GM19468 (cell line): Measurements from ENCODE around the gene ATG3.
"Not testable (repeated sequence)": the region's sequence is repeated elsewhere in the genome, so short reads cannot be mapped to it uniquely, and the experiment has no call there.

ENCODE experiments used
- ATAC-seq: cut with Tn5 transposase; IDR thresholded peaks from one replicate; pipeline ENCODE4 v1.9.1; 2021; ENCODE audit warnings: mild to moderate bottlenecking, moderate library complexity, moderate number of reproducible peaks; ENCODE audit not compliant: unreplicated experiment; ENCODE audit errors: extremely low read depth

Gene ATG3

DNA sequence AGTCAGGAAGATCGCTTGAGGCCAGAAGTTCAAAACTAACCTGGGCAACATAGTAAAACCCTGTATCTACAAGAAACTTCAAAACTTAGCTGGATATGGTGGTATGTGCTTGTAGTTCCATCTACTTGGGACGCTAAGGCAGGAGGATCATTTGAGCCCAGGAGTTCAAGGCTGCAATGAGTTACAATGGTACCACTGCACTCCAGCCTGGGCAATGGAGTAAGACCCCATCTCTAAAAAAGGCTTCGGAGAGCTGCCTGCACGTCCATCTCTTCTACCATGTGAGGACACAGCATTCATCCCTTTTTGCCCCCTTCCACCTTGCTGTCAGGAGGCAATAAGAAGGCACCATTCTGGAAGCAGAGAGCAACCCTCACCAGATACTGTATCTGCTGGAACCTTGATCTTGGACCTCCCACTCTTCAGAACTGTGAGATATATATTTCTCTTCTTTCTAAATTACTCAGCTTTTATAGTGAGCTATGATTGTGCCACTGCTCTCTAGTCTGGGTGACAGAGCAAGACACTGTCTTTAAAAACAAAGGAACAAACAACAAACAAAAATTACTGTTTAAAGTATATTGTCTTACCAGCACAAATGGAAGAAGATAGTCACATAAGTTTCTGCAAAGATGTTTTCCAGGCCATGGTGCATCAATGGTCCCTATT lies 58.3 kb downstream of the ATG3 start:
- no peak for ATAC-seq

DNA sequence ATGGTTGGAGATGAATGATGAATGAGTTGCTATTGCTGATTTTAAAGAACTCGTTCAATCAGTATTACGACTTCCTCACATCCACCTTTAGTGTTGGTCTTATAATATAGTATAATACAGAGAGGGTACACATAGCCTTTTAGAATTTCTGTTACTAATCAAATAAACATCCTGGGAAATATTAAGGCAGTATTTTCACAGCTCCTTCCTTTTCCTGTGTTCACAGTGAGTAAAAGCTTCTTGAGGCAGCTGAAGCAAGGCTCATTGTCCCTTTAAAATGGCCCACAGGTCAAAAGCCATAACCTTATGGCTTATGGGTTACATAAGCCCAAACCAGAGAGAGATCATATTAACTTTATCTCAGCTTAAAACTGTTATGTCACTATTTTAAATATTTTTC lies 61.1 kb downstream of the ATG3 start:
- no peak for ATAC-seq

DNA sequence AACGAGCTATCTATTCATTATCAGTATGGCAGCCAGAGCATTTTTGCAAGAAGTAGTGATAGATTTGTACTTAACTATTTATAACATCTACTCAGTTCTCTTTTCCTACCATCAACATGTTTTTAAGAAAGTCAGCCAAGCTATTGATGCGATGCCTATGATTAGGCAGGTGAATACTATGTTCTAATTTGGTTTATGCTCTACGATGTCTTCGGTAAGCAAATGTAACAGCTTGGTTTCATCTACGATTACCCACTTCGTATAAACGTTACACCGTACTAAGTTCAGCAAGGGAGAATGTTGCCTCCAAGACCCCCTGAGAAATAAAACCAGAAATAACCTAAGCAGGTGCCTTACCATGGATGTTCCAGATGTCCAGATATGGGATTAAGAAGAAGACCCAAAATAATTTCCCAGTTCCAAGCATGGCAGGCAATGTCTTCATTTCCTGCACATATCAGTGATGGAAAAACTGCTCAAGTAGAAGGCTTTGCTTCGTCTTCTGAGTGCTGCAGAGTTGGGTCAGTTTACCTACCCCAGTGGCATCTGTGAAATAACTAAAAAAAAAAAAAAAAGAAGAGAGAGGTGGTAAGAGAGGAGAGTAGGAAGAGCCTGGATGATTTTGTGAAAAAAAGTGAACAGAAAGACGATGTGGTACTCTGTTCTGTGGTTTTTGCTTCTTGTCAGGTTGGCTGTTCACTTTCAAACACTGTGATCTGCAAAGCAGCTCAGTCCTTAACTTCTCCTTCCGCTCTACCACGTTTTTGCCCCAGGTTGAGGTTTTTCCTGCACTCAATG lies 62.6 kb downstream of the ATG3 start, which contains the start of gene BTLA:
BTLA (minus strand) TSS at position 559 of the 798 bp plus-strand sequence; CDS start at position 445, 114 bp downstream.
- peak; percentile 47 for ATAC-seq

DNA sequence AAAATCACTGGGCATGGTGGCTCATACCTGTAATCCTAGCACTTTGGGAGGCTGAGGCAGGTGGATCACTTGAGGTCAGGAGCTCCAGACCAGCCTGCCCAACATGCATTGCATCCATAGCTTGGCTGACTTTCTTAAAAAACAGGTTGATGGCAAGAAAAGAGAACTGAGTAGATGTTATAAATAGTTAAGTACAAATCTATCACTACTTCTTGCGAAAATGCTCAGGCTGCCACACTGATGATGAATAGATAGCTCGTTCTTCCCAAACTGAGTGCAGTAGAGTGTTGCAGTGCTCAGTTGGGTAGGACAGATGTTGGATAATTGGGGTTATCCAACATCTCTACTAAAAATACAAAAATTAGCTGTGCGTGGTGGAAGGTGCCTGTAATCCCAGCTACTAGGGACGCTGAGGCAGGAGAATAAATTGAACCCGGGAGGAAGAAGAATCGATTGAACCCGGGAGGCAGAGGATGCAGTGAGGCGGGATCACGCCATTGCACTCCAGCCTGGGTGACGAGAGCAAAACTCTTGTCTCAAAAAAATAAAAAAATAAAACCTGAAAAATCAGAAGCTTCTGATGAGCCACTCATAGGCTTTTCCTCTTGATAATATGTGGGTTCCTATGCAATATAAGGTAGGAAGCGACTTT lies 63.7 kb downstream of the ATG3 start:
- no peak for ATAC-seq

DNA sequence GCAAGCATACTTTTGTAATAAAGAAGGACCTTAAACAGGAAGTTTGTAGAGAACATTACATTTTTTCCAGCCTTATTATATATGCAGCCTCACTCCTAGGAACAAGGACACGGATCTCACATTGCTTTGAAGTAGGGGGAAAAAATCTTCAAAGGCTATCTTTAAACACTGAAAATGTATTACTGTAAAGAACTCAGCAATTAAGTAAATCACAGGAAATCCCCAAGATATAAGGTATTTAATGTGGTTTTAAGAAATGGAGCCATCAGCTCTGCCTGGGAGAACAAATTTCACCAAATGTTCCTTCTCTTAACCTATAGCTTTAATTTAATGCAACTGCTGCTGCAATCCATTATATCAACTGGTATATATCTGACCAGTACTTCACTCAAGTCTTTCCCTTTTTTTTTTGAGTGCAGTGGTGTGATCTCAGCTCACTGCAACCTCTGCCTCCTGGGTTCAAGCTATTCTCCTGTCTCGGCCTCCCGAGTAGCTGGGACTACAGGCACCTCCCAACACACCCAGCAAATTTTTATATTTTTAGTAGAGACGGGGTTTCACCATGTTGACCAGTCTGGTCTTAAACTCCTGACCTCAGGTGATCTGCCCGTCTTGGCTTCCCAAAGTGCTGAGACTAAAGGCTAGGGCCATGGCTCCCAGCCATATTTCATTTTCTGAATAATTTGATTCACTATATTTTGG lies 65.2 kb downstream of the ATG3 start:
- ATAC-seq = no peak

DNA sequence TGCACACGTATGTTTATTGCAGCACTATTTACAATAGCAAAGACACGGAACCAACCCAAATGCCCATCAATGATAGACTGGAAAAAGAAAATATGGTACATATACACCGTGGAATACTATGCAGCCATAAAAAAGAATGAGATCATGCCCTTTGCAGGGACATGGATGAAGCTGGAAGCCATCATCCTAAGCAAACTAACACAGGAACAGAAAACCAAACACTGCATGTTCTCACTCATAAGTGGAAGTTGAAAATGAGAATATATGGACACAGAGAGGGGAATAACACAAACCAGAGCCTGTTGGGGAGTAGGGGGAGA lies 67.4 kb downstream of the ATG3 start:
- ATAC-seq = not testable (repeated sequence)

DNA sequence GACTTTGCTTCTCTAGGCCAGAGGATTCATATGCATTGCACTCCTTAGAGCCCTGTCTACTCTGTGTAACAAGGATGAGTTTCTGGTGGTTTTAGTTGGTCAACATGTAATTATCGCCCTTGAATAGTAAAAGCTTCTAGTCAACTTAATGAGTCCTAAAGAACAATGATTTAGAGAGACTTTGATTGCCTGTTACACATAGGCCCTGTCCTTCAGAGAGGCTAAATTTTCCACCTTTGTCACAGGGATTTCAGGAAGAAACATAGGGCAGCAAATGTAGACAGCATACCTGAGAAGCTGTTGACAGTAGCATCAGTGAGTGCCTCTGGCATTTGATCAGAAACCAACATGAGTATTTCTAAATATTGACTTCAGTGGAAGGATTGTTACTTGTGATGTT lies 69.6 kb downstream of the ATG3 start:
- no peak for ATAC-seq

DNA sequence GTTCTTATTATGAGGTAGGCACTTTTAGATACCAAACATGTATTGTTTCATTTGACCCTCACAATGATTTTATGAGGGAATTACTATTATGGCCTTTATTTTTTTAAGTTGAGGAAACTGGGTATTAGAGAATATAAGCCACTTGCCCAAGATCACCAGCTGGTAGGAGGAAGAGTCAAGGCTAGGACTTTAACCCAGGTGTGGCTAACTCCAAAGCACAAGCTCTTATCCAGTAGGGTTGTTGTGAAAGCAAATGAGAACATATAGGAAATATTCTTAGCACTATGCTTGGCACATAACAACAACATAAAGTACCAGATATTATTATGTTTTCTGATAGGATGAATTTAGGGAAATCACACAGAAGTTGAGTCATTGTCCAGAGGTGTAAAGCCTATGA lies 70.4 kb downstream of the ATG3 start:
- ATAC-seq = no peak

DNA sequence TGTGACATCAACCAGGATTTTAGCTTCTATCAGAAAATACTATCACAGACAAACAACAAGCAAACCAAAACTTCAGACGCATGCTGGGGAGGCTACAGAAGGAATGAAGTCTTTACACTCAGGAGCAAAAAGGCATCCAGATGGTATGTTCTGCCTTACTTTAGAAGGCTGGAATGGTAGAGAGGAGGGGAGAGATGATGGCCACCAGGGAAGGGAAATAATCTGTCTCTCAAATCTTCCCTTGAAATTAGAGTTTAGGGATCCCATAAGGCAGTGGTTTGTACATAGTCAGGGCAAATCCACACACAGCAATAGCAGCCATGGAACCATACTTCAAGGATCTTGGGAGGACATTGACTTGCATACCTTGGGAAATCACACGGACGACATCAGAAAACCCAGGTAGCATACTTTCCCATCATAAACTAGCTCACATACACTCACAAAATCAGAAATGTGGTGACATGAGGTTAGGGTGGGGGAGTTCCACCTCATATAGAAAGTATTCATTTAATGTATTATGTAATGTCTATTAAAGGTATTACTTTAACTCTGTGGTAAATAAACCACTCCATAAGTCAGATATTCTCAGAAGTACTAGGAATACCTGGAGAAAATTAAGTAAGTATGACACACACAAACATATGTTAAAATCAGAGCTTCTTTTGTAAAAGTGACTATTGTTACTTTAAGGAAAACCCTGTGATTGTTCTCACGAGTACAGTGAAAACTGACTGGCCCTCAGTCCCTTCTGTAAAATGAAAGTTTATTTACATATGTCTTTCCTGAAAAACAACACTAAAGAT lies 71.9 kb downstream of the ATG3 start:
- ATAC-seq = peak; percentile 30

DNA sequence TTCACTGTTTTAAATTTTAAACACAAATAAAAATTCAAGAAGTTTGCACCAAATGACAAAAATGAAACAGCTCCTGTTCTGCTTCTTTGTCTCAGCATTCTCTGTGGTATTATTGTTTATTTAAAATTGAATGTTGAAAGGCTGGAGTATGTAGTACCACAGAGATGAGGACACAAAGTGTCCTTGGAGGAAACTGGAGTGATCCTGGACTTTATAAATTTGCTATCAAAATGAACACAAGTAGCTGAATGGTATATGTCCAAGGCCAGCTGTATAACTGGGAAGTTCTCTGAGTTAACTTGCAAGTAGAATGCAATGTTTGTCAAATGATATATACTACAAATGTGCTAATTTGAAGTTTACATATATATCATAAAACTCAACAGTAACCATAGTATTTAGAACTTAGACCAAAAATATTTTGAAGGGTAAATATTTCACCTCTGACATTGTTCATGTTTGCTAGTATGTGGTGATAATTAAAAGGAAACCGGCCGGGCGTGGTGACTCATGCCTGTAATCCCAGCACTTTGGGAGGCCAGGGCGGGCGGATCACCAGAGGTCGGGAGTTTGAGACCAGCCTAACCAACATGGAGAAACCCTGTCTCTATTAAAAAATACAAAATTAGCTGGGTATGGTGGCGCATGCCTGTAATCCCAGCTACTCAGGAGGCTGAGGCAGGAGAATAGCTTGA lies 74.8 kb downstream of the ATG3 start:
- ATAC-seq = no peak

DNA sequence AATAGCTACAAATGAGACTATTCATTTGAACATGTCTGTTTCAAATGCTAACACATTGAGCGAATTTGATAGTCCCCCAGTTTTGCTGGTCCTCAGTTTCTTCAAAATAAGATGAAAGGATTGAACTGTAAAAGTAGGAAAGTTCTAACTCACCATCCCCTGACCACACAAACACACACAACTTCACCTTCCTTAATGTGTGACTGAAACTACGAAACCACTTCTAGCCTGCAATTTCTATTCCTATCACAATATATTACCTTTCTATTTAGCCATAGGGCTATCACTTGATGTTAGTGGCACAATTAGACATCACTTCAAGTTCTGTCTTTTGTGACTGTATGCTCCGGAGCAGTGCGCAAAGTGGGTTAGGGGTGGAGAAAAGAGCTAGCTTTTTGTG lies 77.4 kb downstream of the ATG3 start:
- no peak for ATAC-seq

DNA sequence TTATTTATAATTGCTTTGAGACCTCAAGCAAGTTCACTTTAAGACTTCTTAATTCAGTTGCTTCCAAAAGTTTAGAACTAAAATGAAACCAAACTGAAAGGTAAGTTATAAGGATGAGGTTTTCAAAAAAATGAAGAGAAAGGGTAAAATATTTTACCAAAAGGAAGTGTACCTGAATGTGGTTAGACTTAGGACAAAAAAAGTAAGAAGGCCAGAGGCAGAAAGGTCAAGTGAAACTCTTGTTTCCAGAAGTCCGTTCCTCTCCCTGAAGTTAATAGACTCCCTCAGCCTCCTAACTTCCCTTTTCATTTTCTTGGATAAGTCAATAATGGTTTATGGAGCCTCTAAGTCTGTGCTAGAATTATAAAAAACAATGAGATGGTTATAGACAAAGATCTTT lies 79.1 kb downstream of the ATG3 start:
- ATAC-seq = no peak
